GM21360 (cell line): ENCODE data around the gene BOD1L1.

Experiments
- ATAC-seq: cut with Tn5 transposase; IDR thresholded peaks from one replicate; pipeline ENCODE4 v1.9.1; 2021; ENCODE audit warnings: mild to moderate bottlenecking, moderate library complexity; ENCODE audit not compliant: unreplicated experiment

BOD1L1 gene

DNA sequence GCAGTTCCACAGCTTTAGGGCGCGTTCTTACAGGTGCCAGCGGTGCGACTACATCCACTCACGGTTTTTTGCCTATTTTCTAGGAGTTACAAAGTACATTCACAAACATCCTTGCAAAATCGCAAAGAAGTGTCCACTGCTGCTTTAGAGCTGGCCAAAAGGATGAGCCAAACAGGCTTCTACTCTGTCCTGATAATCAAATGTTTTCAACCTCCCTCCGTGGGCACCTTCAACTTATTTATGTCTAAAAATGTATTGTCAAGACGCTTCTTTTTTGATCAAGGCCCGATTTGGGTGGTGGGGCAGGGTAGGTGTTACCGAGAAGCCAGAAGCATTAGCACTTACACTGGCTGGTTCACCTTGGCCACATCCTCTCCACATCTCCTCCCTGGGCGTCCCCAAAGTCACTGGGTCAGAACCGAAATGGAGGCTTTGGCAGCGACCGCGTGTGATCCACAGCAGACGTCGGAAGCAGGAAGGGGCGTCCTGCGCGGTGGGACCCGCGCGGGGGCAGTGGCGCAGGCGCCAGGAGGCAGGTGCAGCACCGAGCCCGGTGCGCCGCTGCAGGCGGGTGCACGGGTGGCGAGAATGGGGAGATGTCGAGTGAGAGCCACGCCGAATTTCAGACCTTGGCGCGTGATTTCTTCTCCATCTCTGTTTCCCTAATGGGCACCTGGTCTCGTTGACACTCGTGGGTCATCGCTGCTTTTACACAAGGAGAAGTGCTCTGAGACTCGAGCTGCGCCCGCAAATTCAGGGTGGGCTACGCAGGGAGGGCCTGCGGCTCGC is 100.1 kb downstream of the BOD1L1 start:
- no peak for ATAC-seq

DNA sequence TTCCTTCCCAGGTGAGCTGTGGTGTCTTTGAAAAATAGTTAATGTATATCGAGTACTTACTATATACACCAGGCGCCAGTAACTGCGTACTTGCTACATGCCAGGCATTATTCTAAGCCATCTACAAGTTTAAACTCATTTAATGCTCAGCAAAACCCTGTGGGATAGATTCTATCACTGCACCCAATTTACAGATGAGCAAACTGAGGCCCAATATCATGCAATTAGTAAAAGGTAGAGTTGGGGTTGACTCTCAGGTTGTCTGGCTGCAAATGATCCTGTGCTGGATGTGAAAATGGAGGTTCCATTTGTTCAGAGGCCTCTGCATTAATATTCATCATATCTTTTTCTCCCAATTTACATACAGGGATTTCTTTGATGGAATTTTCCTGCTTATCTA is 100.9 kb downstream of the BOD1L1 start:
- ATAC-seq, result no peak

DNA sequence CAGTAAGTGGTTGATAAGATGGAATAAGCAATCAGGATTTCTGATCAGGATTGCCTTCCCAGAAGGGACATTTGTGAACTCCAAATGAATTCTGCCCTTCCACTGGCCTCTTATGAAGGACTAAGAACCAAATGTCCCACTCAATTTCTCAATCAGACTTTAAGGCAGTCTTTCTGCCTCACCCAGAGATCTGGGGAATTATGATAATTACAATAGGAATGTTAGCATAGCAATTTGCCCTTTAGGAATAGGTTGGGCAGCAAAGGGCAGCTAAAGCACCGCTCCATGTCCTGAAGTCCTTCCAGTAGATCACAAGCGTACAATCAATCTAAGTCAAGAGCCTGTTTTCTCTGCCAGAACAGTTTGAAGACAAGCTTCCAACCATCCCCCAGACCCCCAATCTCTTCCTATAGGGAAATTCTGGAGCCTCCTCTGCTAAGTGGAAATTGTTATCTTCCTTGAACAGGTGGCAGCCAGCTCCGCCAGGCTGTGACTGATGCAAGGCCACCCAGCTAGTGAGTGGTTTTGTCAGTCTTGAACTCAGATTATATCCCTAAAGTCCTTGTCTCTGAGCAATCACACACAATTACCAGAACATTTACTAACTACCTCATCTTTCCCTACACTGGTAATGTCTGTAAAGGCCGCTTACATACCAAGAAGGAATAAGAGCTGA is 101.8 kb downstream of the BOD1L1 start:
- ATAC-seq, result no peak

DNA sequence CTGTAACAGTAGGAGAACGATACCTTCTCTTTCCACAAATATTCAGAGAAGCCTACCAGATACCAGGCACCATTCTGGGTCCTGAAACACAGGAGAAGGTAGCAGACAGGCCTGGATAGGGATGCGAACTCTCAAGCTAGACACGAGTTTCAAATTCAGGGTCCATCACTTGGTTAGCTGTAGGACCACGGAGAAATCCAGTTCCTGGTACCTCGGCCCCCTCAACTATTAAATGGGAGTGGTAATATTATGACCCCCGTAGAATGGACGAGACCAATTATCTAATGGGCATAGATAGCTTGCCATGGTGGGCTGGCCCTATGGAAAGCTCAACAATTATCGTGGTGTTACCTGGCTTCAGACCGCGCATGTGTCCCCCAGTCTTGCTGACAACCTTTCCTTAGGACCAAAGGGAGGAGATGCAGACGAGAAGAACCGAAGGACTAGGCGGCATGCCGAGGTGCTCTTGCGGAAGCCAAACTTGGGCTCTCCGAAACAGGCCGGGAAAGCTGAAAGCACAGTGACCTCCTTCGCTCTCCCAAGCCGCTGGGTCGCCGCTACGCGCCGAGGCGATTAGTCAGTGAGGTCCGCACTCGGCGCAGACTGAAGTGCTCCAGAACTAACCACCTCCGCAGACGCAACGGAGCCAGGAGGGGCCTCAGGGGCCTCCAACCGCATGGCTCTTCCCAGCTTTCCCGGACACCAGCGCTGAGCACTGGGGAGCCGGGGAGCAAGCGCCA is 102.9 kb downstream of the BOD1L1 start:
- no peak for ATAC-seq

DNA sequence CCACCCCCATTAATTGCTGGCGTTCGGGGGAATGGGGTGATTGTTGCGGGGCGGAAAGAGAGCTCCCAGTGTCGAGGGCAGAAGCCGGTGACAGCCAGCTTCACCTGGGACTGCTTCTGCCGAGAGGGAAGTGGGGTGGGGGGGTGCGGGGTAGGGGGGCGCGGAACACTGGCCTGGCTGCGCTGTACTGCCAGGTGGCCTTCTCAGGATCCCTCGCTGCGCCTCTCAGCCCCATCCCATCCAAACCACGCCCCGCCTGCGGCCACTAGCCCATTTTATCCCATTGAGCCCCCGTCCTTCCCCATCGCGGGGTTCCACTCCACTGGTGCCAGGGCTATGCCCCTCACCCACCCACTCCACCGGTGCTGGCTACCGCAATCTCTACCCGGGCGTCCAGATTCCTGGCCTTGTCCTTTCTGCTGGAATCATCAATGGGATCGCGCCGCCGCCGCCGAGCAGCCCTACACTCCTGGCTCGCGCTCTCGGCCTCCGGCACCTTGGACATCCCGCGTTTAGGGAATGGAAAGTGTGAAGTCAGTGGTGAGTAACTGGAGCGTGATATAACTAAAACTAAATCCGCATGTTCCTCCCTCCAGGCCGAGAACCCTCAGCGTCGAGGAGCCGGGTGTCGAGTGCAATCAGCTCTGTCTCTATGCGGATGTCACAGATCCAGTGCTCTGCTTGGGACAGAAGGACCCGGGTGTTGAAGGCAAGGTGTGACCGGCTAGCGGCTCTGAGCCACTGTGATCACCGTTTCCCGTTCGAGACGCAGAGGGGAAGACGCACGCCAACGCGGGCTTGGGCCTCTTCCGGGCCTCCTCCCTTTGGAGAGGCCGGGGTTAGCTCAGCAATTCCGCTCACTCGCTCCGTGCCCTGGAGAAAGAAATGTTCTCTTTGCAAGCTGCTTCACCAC is 103.7 kb downstream of the BOD1L1 start:
- no peak for ATAC-seq

DNA sequence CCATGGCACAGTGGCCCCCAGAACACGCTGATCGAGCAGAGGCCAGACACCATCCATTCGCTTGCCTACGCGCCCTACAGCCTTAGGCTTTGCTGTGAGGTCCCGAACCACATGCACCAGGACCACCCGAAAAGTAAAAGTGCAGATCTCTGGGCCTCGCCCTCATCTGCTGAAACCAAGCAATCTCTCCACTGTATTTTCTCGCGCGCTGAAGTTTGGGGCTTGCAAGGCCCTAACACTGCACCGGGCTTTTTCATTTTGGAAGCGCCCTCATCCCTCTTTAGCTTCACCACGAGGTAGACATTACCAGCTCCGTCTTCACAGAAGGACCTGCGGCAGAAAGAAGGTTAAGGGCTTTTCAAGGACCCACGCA is 104.4 kb downstream of the BOD1L1 start:
- ATAC-seq, result no peak

DNA sequence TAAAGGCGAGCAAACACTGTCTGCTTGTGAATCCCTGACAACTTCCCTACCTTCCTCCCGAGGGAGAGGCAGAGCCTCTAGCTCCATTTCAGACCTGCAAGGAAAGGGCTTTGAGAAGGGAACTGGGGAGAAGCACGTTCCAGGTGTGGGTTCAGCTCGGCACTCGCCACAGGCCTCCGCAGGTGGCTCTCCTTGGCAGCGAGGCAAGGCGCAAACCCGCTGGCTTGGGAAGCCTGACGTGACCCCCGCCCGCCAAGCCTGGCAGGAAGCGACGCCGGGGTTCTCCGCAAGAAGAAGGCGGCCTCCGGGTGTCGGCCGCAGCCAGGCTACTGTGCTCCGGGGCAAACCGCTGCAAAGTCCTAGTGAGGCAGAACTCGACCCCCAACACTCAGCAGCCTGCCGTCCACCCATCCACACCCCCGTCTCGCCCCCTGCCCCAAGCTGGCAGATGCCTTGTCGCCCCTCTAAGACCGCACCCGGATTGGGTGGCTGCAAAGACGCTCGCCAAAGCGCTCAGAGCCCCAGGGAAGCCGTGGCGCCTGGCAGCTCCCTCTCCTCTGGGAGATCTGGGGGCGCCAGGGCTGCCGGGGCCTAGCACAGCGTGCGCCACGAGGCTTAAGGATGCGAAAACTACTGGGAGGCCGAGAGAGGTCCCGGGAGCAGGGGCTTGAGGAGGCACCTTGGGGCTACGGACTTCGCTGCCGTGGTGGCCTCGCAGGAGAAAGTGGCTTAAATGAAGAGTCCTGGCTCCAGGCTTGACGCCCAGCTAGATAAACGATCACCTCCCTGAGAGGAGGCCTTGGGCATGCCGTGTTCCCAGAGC is 105.0 kb downstream of the BOD1L1 start:
- ATAC-seq, result no peak

DNA sequence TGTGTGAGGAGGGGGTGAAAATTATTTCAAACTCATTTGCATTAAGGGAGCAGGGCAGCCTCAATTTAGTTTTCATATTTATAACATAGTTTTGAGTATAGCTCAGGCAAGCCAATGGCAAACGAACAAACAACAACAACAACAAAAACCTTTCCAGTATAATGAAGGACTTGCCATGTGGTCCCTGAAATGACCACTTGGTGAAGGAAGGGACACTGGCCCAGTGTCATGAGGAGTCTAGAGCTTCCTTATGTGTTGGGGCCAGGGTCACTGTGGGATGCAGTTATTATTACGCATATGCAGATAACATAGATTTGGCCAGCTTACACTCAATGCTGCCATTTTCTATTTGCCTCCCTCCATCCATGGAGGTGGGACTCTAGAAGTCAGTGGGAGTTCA is 106.5 kb downstream of the BOD1L1 start:
- no peak for ATAC-seq
